Measurements from ENCODE around the gene MYO9A.

GRCh38 chr15:71943806-71944205 is 174.1 kb downstream of the MYO9A start:
- TF ChIP-seq POLR2A (IDR thresholded peaks at IDR 0.05; ENCODE audit: low read length) (no peak), GATA1 (IDR thresholded peaks at IDR 0.05; ENCODE audit: low read depth, low read length) (no peak)
